Panc1 (cell line): ENCODE results near the gene SLC4A8. TPM values are rescaled to one million over a fixed set of nuclear protein-coding genes. Genes with fewer than 3 reads are reported as not detected.

Experiments
- ATAC-seq: fragments of 200-7000 bp; cut with Tn5 transposase; 2 replicates; pipeline ENCODE4 v1.9.1; 2020; ENCODE audit warnings: mild to moderate bottlenecking, moderate library complexity
- BruUV-seq: library from RNA; stranded (reverse); fragments of 400-500 nt; replicated peaks from 2 replicates; lab custom pipeline; 2021; lab: Mats Ljungman, UMichigan
- CTCF ChIA-PET: fragments of 300-600 bp; sonication (Branson Sonifier 250); formaldehyde crosslinking; loops from one replicate; lab custom pipeline; 2022; ENCODE audit warnings: antibody characterized with exemption; lab: Charles Lee
- POLR2A ChIA-PET: fragments of 300-600 bp; sonication (Branson Sonifier 250); formaldehyde crosslinking; loops from one replicate; lab custom pipeline; 2022; ENCODE audit warnings: antibody characterized with exemption; lab: Charles Lee
- DNase-seq: peaks from one replicate; pipeline ENCODE4 v3.0.0-alpha.2; 2010; ENCODE audit warnings: low read depth, low spot score
- H3K27ac ChIP-seq: 2 replicates; pipeline ENCODE4 v1.5.1; 2011; ENCODE audit warnings: mild to moderate bottlenecking, low read length, inconsistent platforms
- H3K27me3 ChIP-seq: fragments of 200-500 bp; sonication (Bioruptor generic); 2 replicates; pipeline ENCODE4 v1.6.0; 2014; ENCODE audit warnings: low read length, inconsistent platforms; ENCODE audit not compliant: control insufficient read depth, insufficient read depth
- H3K36me3 ChIP-seq: fragments of 200-500 bp; sonication (Bioruptor generic); 2 replicates; pipeline ENCODE4 v1.5.1; 2014; ENCODE audit warnings: inconsistent platforms, mild to moderate bottlenecking, low read length, moderate library complexity; ENCODE audit not compliant: control insufficient read depth, insufficient read depth
- H3K4me1 ChIP-seq: 2 replicates; pipeline ENCODE4 v1.5.1; 2011; ENCODE audit warnings: inconsistent platforms, mild to moderate bottlenecking, low read length, moderate library complexity; ENCODE audit not compliant: control insufficient read depth, insufficient read depth
- H3K4me3 ChIP-seq, 2 experiments: 2 replicates each; pipeline ENCODE4 v1.5.1; 2011 to 2012; ENCODE audit warnings: low read depth in 2 of 2, low read length in 2 of 2, mild to moderate bottlenecking in 2 of 2, inconsistent platforms in 1 of 2, moderate library complexity in 1 of 2
- H3K9me3 ChIP-seq: fragments of 200-500 bp; sonication (Bioruptor generic); 2 replicates; pipeline ENCODE4 v1.5.1; 2014; ENCODE audit warnings: low read depth, mild to moderate bottlenecking, inconsistent platforms, low read length, moderate library complexity; ENCODE audit not compliant: control insufficient read depth, insufficient read depth
- CTCF ChIP-seq: fragments of 450-650 bp; IDR thresholded peaks from 2 replicates; pipeline ENCODE4 v1.5.1; 2017; ENCODE audit warnings: mild to moderate bottlenecking
- POLR2AphosphoS5 ChIP-seq: IDR thresholded peaks from 2 replicates; pipeline ENCODE4 v1.6.1; 2012; ENCODE audit warnings: mild to moderate bottlenecking, low read depth, low read length, moderate library complexity
- REST ChIP-seq, 2 experiments: IDR thresholded peaks; 2 replicates each; pipeline ENCODE4 v1.6.1; 2011 to 2012; ENCODE audit warnings: low read depth in 2 of 2, control low read depth in 1 of 2, low read length in 1 of 2, mild to moderate bottlenecking in 1 of 2, moderate library complexity in 1 of 2; ENCODE audit not compliant: insufficient read depth in 1 of 2
- SIN3A ChIP-seq: IDR thresholded peaks from 2 replicates; pipeline ENCODE4 v1.6.1; 2012; ENCODE audit warnings: low read depth, mild to moderate bottlenecking, low read length, moderate library complexity, borderline replicate concordance; ENCODE audit not compliant: insufficient read depth
- TCF7L2 ChIP-seq: IDR thresholded peaks from 2 replicates; pipeline ENCODE4 v1.6.1; 2011; ENCODE audit warnings: mild to moderate bottlenecking, low read depth, low read length, inconsistent platforms
- in situ Hi-C: cut with HindIII; loops from 2 replicates; pipeline ENCODE4 v1.10.0; 2016; ENCODE audit warnings: low sequenced_read_pairs, low pct_unique_long_range_greater_than_20kb
- intact Hi-C: fragments of 100-400 bp; cut with micrococcal nuclease; formaldehyde crosslinking; loops from one replicate; pipeline ENCODE4 v1.10.0; 2022; ENCODE audit not compliant: unreplicated experiment
- total RNA-seq: library from RNA; stranded (reverse); gene quantifications from one replicate; pipeline ENCODE4 v1.2.1, GENCODE V29; 2021; ENCODE audit not compliant: unreplicated experiment

SLC4A8 gene
- total RNA-seq, 1 experiment from 2014 or later: 18.8 TPM

GRCh38 chr12:51517800-51518199 lies 93.2 kb downstream of the SLC4A8 start:
- Histone ChIP-seq H3K4me3 (no peak overlapping the region), H3K4me1 (no peaks in the 10 kb centered on the region), H3K9me3 (no peaks in the 10 kb centered on the region), H3K36me3 (no peaks in the 10 kb centered on the region), H3K27me3 (no peaks in the 10 kb centered on the region), H3K27ac (no peak overlapping the region)
- in situ Hi-C loops: no loop called here
- intact Hi-C loops: no loop called here
- POLR2A ChIA-PET: no interaction called here
- CTCF ChIA-PET: no interaction called here
- BruUV-seq: no TSS peak
- TF ChIP-seq CTCF (peak; percentile 13; the same call in 1 of the 2 replicates), SIN3A (no peak)
- ATAC-seq (no peak), DNase-seq (no peak)

- in situ Hi-C loops: no loop called here
- no peak overlapping the region for H3K4me3 ChIP-seq
- H3K27me3 ChIP-seq: no peaks in the 10 kb centered on the region
- H3K27ac ChIP-seq: no peak overlapping the region
- no peaks in the 10 kb centered on the region for H3K4me1 ChIP-seq
- BruUV-seq: no TSS peak
- H3K9me3 ChIP-seq: no peaks in the 10 kb centered on the region
- TF ChIP-seq CTCF: no peak
- TF ChIP-seq TCF7L2: no peak
- no peak for TF ChIP-seq SIN3A
- TF ChIP-seq POLR2AphosphoS5: no peak
- no peak for TF ChIP-seq REST (IDR thresholded peaks at IDR 0.05; ENCODE audit: insufficient read depth in 1 of 2, low read depth in 2 of 2, low read length in 1 of 2)
- POLR2A ChIA-PET: no interaction called here
- intact Hi-C loops: no loop called here
- CTCF ChIA-PET: interaction anchor here (1.1 kb wide), 1 partner anchor 99 kb away, joined by 3 read pairs; no protein-coding TSS in a partner anchor
- no peak for ATAC-seq
- no peak for DNase-seq
- no peaks in the 10 kb centered on the region for H3K36me3 ChIP-seq
Observed at GRCh38 chr12:51519755-51520154, 95.1 kb downstream of the SLC4A8 start.
